GM12878 (cell line): ENCODE results near the gene DIS3L. TPM values are rescaled to one million over a fixed set of nuclear protein-coding genes. Genes with fewer than 3 reads are reported as not detected.

ENCODE experiments used
- ATAC-seq: fragments of 200-7000 bp; cut with Tn5 transposase; 3 replicates; pipeline ENCODE4 v1.9.1; 2020; ENCODE audit warnings: mild to moderate bottlenecking, moderate library complexity
- BruUV-seq: library from RNA; stranded (reverse); fragments of 400-500 nt; replicated peaks from 2 replicates; lab custom pipeline; 2021; lab: Mats Ljungman, UMichigan
- CTCF ChIA-PET: fragments of 300-600 bp; sonication (Branson Sonifier 250); formaldehyde crosslinking; extraction: SDS; loops from one replicate; lab custom pipeline; 2021; ENCODE audit warnings: inconsistent platforms; lab: Yijun Ruan, JAX
- POLR2A ChIA-PET: fragments of 350-600 bp; formaldehyde crosslinking; extraction: SDS; loops from one replicate; lab custom pipeline; 2021; ENCODE audit warnings: inconsistent platforms; lab: Charles Lee
- RAD21 ChIA-PET: fragments of 300-600 bp; sonication (Branson Sonifier 250); formaldehyde crosslinking; loops from one replicate; lab custom pipeline; 2023; ENCODE audit warnings: antibody characterized with exemption; ENCODE audit not compliant: unreplicated experiment; lab: Charles Lee
- SMC1A ChIA-PET: fragments of 300-600 bp; sonication (Branson Sonifier 250); formaldehyde crosslinking; loops from one replicate; lab custom pipeline; 2023; ENCODE audit not compliant: unreplicated experiment, uncharacterized antibody; lab: Charles Lee
- DNase-seq: peaks from one replicate; pipeline ENCODE4 v3.0.0-alpha.2; 2011; ENCODE audit warnings: low read depth, low spot score
- FAIRE-seq: peaks from 3 replicates; lab custom pipeline; 2011; peaks lifted over from hg19 to GRCh38; lab: Jason Lieb, UNC
- H2AFZ ChIP-seq: 2 replicates; pipeline ENCODE4 v1.6.0; 2011; ENCODE audit warnings: low read depth, low read length, control low read depth; ENCODE audit not compliant: control insufficient read depth
- H3K27ac ChIP-seq: 2 replicates; pipeline ENCODE4 v1.5.1; 2011; ENCODE audit warnings: control low read depth; ENCODE audit not compliant: control insufficient read depth, insufficient read depth
- H3K27me3 ChIP-seq, 2 experiments: replicated peaks in 1 of 2; 2 replicates each; pipeline versions ENCODE4 v1.6.0 to v1.6.1; 2011; ENCODE audit warnings: low read length in 1 of 2; ENCODE audit not compliant: control insufficient read depth in 2 of 2, insufficient read depth in 2 of 2
- H3K36me3 ChIP-seq, 2 experiments: 2 replicates each; pipeline ENCODE4 v1.5.1; 2011; ENCODE audit warnings: low read length in 1 of 2; ENCODE audit not compliant: control insufficient read depth in 2 of 2, insufficient read depth in 2 of 2
- H3K4me1 ChIP-seq: 2 replicates; pipeline ENCODE4 v1.6.1; 2011; ENCODE audit warnings: mild to moderate bottlenecking, low read length, moderate library complexity, mixed read lengths; ENCODE audit not compliant: control insufficient read depth, insufficient read depth
- H3K4me2 ChIP-seq: 2 replicates; pipeline ENCODE4 v1.6.0; 2011; ENCODE audit warnings: control low read depth; ENCODE audit not compliant: control insufficient read depth, insufficient read depth
- H3K4me3 ChIP-seq: fragments of 200-600 bp; sonication (generic); 2 replicates; pipeline ENCODE4 v1.5.1; 2016
- H3K79me2 ChIP-seq: 2 replicates; pipeline ENCODE4 v1.6.0; 2011; ENCODE audit warnings: low read length; ENCODE audit not compliant: control insufficient read depth, insufficient read depth
- H3K9ac ChIP-seq: 2 replicates; pipeline ENCODE4 v1.8.0; 2011; ENCODE audit warnings: low read length, control low read depth, mixed read lengths; ENCODE audit not compliant: control insufficient read depth, insufficient read depth
- H3K9me3 ChIP-seq: replicated peaks from 3 replicates; pipeline ENCODE4 v1.5.1; 2011; ENCODE audit warnings: mild to moderate bottlenecking, low read length; ENCODE audit not compliant: control insufficient read depth, insufficient read depth
- H4K20me1 ChIP-seq: 2 replicates; pipeline ENCODE4 v1.6.0; 2011; ENCODE audit not compliant: control insufficient read depth, insufficient read depth
- ASH2L ChIP-seq: fragments of 300-600, 200-600 bp; sonication (generic); IDR thresholded peaks from 2 replicates; pipeline ENCODE4 v1.6.1; 2017; ENCODE audit warnings: low read depth, mild to moderate bottlenecking, borderline replicate concordance
- BCL11A ChIP-seq: IDR thresholded peaks from 2 replicates; pipeline ENCODE4 v1.6.1; 2011; ENCODE audit warnings: low read depth, low read length
- CHD1 ChIP-seq: IDR thresholded peaks from 2 replicates; pipeline ENCODE4 v1.6.1; 2012; ENCODE audit warnings: low read depth, low read length, improper control_type of control experiment
- E2F4 ChIP-seq: IDR thresholded peaks from 2 replicates; pipeline ENCODE4 v1.6.1; 2012; ENCODE audit warnings: low read depth, low read length, improper control_type of control experiment
- EP300 ChIP-seq, 2 experiments: fragments of 150-350 bp in 1 of 2; IDR thresholded peaks; 2 replicates each; pipeline ENCODE4 v1.6.1; 2011 to 2012; ENCODE audit warnings: low read depth in 2 of 2, low read length in 2 of 2, borderline replicate concordance in 1 of 2, improper control_type of control experiment in 1 of 2, inconsistent platforms in 1 of 2; ENCODE audit not compliant: control insufficient read depth in 1 of 2
- JUNB ChIP-seq: IDR thresholded peaks from 2 replicates; pipeline ENCODE4 v1.6.1; 2016; ENCODE audit warnings: antibody characterized with exemption, mild to moderate bottlenecking
- MEF2B ChIP-seq: fragments of 450-650 bp; IDR thresholded peaks from 2 replicates; pipeline ENCODE4 v1.6.1; 2018; ENCODE audit warnings: mild to moderate bottlenecking, moderate library complexity; ENCODE audit not compliant: partially characterized antibody, poor library complexity, severe bottlenecking
- NRF1 ChIP-seq: conservative IDR thresholded peaks from 2 replicates; pipeline ENCODE4 v1.6.1; 2011; ENCODE audit warnings: mild to moderate bottlenecking, low read depth, low read length, improper control_type of control experiment
- RAD51 ChIP-seq: fragments of 450-650 bp; IDR thresholded peaks from 2 replicates; pipeline ENCODE4 v1.6.1; 2016; ENCODE audit warnings: moderate library complexity, mild to moderate bottlenecking, inconsistent platforms
- RELA ChIP-seq: fragments of 450-650 bp; IDR thresholded peaks from 2 replicates; pipeline ENCODE4 v1.8.0; 2014; ENCODE audit warnings: borderline replicate concordance; ENCODE audit not compliant: partially characterized antibody
- SMARCA5 ChIP-seq: fragments of 450-650 bp; IDR thresholded peaks from 2 replicates; pipeline ENCODE4 v1.6.1; 2017; ENCODE audit warnings: mild to moderate bottlenecking
- SMC3 ChIP-seq: IDR thresholded peaks from 2 replicates; pipeline ENCODE4 v1.6.1; 2011; ENCODE audit warnings: low read length, improper control_type of control experiment, borderline replicate concordance
- SRF ChIP-seq, 2 experiments: IDR thresholded peaks; 2 replicates each; pipeline ENCODE4 v1.6.1; 2011; ENCODE audit warnings: low read depth in 2 of 2, low read length in 2 of 2, mild to moderate bottlenecking in 1 of 2, moderate library complexity in 1 of 2
- ZBTB11 ChIP-seq: fragments of 450-650 bp; formaldehyde crosslinking; IDR thresholded peaks from 2 replicates; pipeline ENCODE4 v1.5.0; 2022; ENCODE audit warnings: mild to moderate bottlenecking, missing genetic modification characterization
- ZNF274 ChIP-seq: IDR thresholded peaks from one replicate; pipeline ENCODE4 v1.8.0; 2011; ENCODE audit not compliant: insufficient read length, insufficient read depth
- whole genome bisulfite sequencing: methylation state at CpG from one replicate; pipeline ENCODE4 v1.1.6; 2016; ENCODE audit warnings: low lambda C conversion rate; ENCODE audit not compliant: insufficient replicate concordance, insufficient coverage; ENCODE audit errors: missing lambda C conversion rate; 5-methylcytosine and 5-hydroxymethylcytosine counted together
- in situ Hi-C: fragments of 300-500 bp; cut with MboI; formaldehyde crosslinking; loops from 9 replicates; pipeline ENCODE4 v1.14.3; 2018; ENCODE audit warnings: mixed read lengths
- intact Hi-C: fragments of 100-400 bp; cut with micrococcal nuclease; formaldehyde crosslinking; loops from one replicate; pipeline ENCODE4 v1.14.2; 2022; ENCODE audit not compliant: unreplicated experiment
- polyA plus RNA-seq, 11 experiments: library from polyadenylated mRNA; depleted of rRNA in 4 of 11; unstranded in 6 of 11; stranded (reverse) in 5 of 11; fragments of >200 nt; fragmentation: Nextera tagmentation in 4 of 11; fragmentation: Illumina TruSeq in 1 of 11; extraction: Ambion mirVana in 4 of 11; extraction: Trizol in 1 of 11; gene quantifications; 1 replicate in 1 of 11; 2 replicates in 10 of 11; pipeline versions ENCODE4 v1.2.1 to v1.2.3, GENCODE V29; 2011 to 2016; ENCODE audit warnings: inconsistent platforms in 2 of 11, missing spikeins in 2 of 11, low read depth in 1 of 11
- total RNA-seq, 4 experiments: library from RNA; depleted of rRNA in 3 of 4; stranded (reverse); fragments of >200 nt in 3 of 4; fragmentation: Illumina TruSeq in 1 of 4; extraction: Trizol in 1 of 4; gene quantifications; 2 replicates each; pipeline versions ENCODE4 v1.2.1 to v1.2.3, GENCODE V29; 2013 to 2021

DIS3L gene
- total and polyA plus RNA-seq, 10 of the 15 experiments (the other 5 are each of a cell fraction or from before 2014, with no cell fraction given), result 7.6 to 33.7 (median 25.5) TPM

- RAD21 ChIA-PET, result no interaction called here
- Histone ChIP-seq H3K4me3 (no peak overlapping the region), H3K79me2 (peaks cover 27% of the 10 kb centered on the region), H3K27ac (no peak overlapping the region), H3K9me3 (no peaks in the 10 kb centered on the region), H2AFZ (no peak overlapping the region), H3K4me2 (no peak overlapping the region), H3K4me1 (peaks cover 3% of the 10 kb centered on the region; the same call in 1 of the 2 replicates), H4K20me1 (no peaks in the 10 kb centered on the region), H3K36me3 (peaks cover 0 to 3% of the 10 kb centered on the region in 2 experiments; a peak in 1 of 4 replicates), H3K9ac (no peak overlapping the region), H3K27me3 (no peaks in the 10 kb centered on the region)
- SMC1A ChIA-PET, result no interaction called here
- in situ Hi-C loops (no loop called here), intact Hi-C loops (no loop called here)
- BruUV-seq, result no TSS peak
- FAIRE-seq, result no peak
- 97% methylated on average over 4 of the region's 4 CpGs for WGBS
- DNase-seq, result no peak
- ATAC-seq, result no peak
- CTCF ChIA-PET, result no interaction called here
- POLR2A ChIA-PET, result no interaction called here
- no peak for TF ChIP-seq CHD1
- TF ChIP-seq ZBTB11 (CRISPR knock-in tag), result no peak
- TF ChIP-seq SMARCA5, result no peak
- no peak for TF ChIP-seq SMC3
- TF ChIP-seq RELA, result no peak
- TF ChIP-seq E2F4, result no peak
- TF ChIP-seq MEF2B, result no peak
- TF ChIP-seq NRF1, result no peak
- no peak for TF ChIP-seq SRF (IDR thresholded peaks at IDR 0.05; ENCODE audit: low read depth in 2 of 2, low read length in 2 of 2)
- TF ChIP-seq ZNF274, result no peak
- TF ChIP-seq BCL11A, result no peak
- TF ChIP-seq RAD51, result no peak
- no peak for TF ChIP-seq EP300 (IDR thresholded peaks at IDR 0.05; ENCODE audit: borderline replicate concordance in 1 of 2, control insufficient read depth in 1 of 2, low read depth in 2 of 2, low read length in 2 of 2)
- TF ChIP-seq JUNB, result no peak
- TF ChIP-seq ASH2L, result no peak
These were observed 5.5 kb downstream of the DIS3L start for GRCh38 chr15:66298803-66299251.
